SU-DHL-6 (cell line): Measurements from ENCODE around the gene GNE.
"Not testable (repeated sequence)": the region's sequence is repeated elsewhere in the genome, so short reads cannot be mapped to it uniquely, and the experiment has no call there.

Experiments
- H2AFZ ChIP-seq: fragments of 200-600 bp; sonication (generic); 2 replicates; pipeline ENCODE4 v1.6.1; 2014; ENCODE audit warnings: low read depth, mild to moderate bottlenecking, moderate library complexity, mixed read lengths, antibody characterized with exemption, low read length; ENCODE audit not compliant: severe bottlenecking
- H3F3A ChIP-seq: fragments of 200-600 bp; shearing (Covaris generic); 2 replicates; pipeline ENCODE4 v1.6.0; 2016; ENCODE audit warnings: antibody characterized with exemption, mild to moderate bottlenecking; ENCODE audit not compliant: insufficient read depth
- H3K27ac ChIP-seq: fragments of 200-600 bp; sonication (generic); 2 replicates; pipeline ENCODE4 v1.5.1; 2016; ENCODE audit warnings: low read depth, mild to moderate bottlenecking, low read length, moderate library complexity, mixed read lengths
- H3K27me3 ChIP-seq: fragments of 200-600 bp; sonication (generic), shearing (Covaris generic); 2 replicates; pipeline ENCODE4 v1.6.0; 2014; ENCODE audit warnings: mild to moderate bottlenecking, low read length
- H3K36me3 ChIP-seq: fragments of 200-600 bp; sonication (generic); 2 replicates; pipeline ENCODE4 v1.6.1; 2014; ENCODE audit warnings: mild to moderate bottlenecking, low read length, mixed read lengths
- H3K4me2 ChIP-seq: fragments of 300-600, 200-600 bp; shearing (Covaris generic), sonication (generic); 2 replicates; pipeline ENCODE4 v1.6.0; 2014; ENCODE audit warnings: low read length, low read depth, mild to moderate bottlenecking; ENCODE audit not compliant: poor library complexity, severe bottlenecking
- H3K4me3 ChIP-seq: fragments of 200-600 bp; sonication (generic); 2 replicates; pipeline ENCODE4 v1.5.1; 2014; ENCODE audit warnings: antibody characterized with exemption, low read length, mild to moderate bottlenecking, mixed read lengths; ENCODE audit not compliant: insufficient read depth, poor library complexity, severe bottlenecking
- H3K79me2 ChIP-seq: fragments of 200-600 bp; sonication (generic); 2 replicates; pipeline ENCODE4 v1.6.1; 2014; ENCODE audit warnings: mild to moderate bottlenecking, low read length, moderate library complexity; ENCODE audit not compliant: insufficient read depth
- H3K9ac ChIP-seq: fragments of 200-600 bp; sonication (generic); 2 replicates; pipeline ENCODE4 v1.7.0; 2014; ENCODE audit warnings: mild to moderate bottlenecking, low read length
- H3K9me2 ChIP-seq: fragments of 200-600 bp; sonication (generic); replicated peaks from 2 replicates; pipeline ENCODE4 v1.6.1; 2014; ENCODE audit warnings: low read length; ENCODE audit not compliant: insufficient read depth
- H3K9me3 ChIP-seq: fragments of 200-600 bp; sonication (generic); 2 replicates; pipeline ENCODE4 v1.6.1; 2014; ENCODE audit warnings: low read length, mixed read lengths; ENCODE audit not compliant: insufficient read depth
- H4K20me1 ChIP-seq: fragments of 200-600 bp; sonication (generic); 2 replicates; pipeline ENCODE4 v1.6.1; 2014; ENCODE audit warnings: low read depth, mild to moderate bottlenecking, antibody characterized with exemption, low read length, moderate library complexity, mixed read lengths
- CTCF ChIP-seq: fragments of 200-600 bp; sonication (generic); IDR thresholded peaks from one replicate; pipeline ENCODE4 v1.5.1; 2017; ENCODE audit warnings: antibody characterized with exemption, mild to moderate bottlenecking, low read length, moderate library complexity; ENCODE audit not compliant: insufficient read depth, poor library complexity, severe bottlenecking
- EZH2phosphoT487 ChIP-seq: fragments of 200-600 bp; sonication (generic), shearing (Covaris generic); conservative IDR thresholded peaks from 2 replicates; pipeline ENCODE4 v1.6.1; 2018; ENCODE audit warnings: mild to moderate bottlenecking, antibody characterized with exemption, low read length, moderate library complexity, mixed read lengths

The GNE gene

GRCh38 chr9:36187414-36187813, 70.8 kb downstream of the GNE start:
- peaks cover 10% of the 10 kb centered on the region; the same call in 1 of the 2 replicates for H4K20me1 ChIP-seq
- no peaks in the 10 kb centered on the region for H3K27me3 ChIP-seq

DNA sequence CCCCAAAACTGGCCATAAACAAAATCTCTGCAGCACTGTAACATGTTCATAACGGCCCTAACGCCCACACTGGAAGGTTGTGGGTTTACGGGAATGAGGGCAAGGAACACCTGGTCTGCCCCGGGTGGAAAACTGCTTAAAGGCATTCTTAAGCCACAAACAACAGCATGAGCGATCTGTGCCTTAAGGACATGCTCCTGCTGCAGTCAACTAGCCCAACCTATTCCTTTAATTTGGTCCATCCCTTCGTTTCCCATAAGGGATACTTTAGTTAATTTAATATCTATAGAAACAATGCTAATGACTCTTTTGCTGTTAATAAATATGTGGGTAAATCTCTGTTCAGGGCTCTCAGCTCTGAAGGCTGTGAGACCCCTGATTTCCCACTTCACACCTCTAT, 78.0 kb downstream of the GNE start:
- not testable (repeated sequence) for H3K4me2 ChIP-seq, H3K9ac ChIP-seq, H3K4me3 ChIP-seq, H3K79me2 ChIP-seq, H3F3A ChIP-seq, H3K27ac ChIP-seq, H3K9me2 ChIP-seq, H4K20me1 ChIP-seq, H2AFZ ChIP-seq, H3K9me3 ChIP-seq, H3K27me3 ChIP-seq, H3K36me3 ChIP-seq

More at GRCh38 chr9:36187414-36187813, 70.8 kb downstream of the GNE start:
- H3K36me3 ChIP-seq = no peaks in the 10 kb centered on the region
- H3K9me2 ChIP-seq = no peaks in the 10 kb centered on the region
- no peaks in the 10 kb centered on the region for H3K9me3 ChIP-seq
- no peak overlapping the region for H3K27ac ChIP-seq
- H3K9ac ChIP-seq = no peak overlapping the region
- no peak overlapping the region for H2AFZ ChIP-seq
- H3F3A ChIP-seq = no peaks in the 10 kb centered on the region
- H3K79me2 ChIP-seq = peaks cover 17% of the 10 kb centered on the region
- H3K4me3 ChIP-seq = no peak overlapping the region
- H3K4me2 ChIP-seq = no peak overlapping the region
- no peak for TF ChIP-seq EZH2phosphoT487
- no peak for TF ChIP-seq CTCF

DNA sequence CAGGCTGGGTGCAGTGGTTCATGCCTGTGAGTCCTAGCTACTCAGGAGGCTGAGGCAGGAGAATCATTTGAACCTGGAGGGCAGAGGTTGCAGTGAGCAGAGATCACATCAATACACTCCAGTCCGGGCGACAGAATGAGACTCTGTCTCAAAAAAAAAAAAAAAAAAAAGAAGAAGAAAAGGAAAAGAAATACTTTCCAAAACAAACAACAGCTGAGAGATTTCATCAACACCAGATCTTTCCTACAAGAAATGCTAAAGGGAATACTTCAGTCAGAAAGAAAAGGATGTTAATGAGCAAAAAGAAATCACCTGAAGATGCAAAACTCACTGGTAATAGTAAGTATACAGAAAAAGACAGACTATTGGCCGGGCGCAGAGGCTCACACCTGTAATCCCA, 80.7 kb downstream of the GNE start:
- Histone ChIP-seq H3K9me3 (no peaks in the 10 kb centered on the region), H3K27me3 (no peaks in the 10 kb centered on the region), H3K79me2 (no peaks in the 10 kb centered on the region), H3K36me3 (no peaks in the 10 kb centered on the region), H3K9me2 (no peaks in the 10 kb centered on the region), H3K9ac (no peak overlapping the region), H2AFZ (no peak overlapping the region), H3K4me2 (no peak overlapping the region), H3K4me3 (no peak overlapping the region), H4K20me1 (no peaks in the 10 kb centered on the region), H3F3A (no peaks in the 10 kb centered on the region), H3K27ac (no peak overlapping the region)
- TF ChIP-seq EZH2phosphoT487 = no peak
- TF ChIP-seq CTCF = no peak

GRCh38 chr9:36176496-36176895, 81.8 kb downstream of the GNE start:
- H3K4me3 ChIP-seq, H3F3A ChIP-seq, H3K27me3 ChIP-seq, H2AFZ ChIP-seq, H3K27ac ChIP-seq, H3K9ac ChIP-seq, H3K36me3 ChIP-seq, H3K9me3 ChIP-seq, H3K79me2 ChIP-seq, H4K20me1 ChIP-seq, H3K4me2 ChIP-seq, H3K9me2 ChIP-seq: not testable (repeated sequence)

GRCh38 chr9:36175209-36175608, 83.0 kb downstream of the GNE start:
- H3K27ac ChIP-seq, H3K9me2 ChIP-seq, H2AFZ ChIP-seq, H3K27me3 ChIP-seq, H3K4me2 ChIP-seq, H3F3A ChIP-seq, H3K4me3 ChIP-seq, H3K9me3 ChIP-seq, H3K79me2 ChIP-seq, H4K20me1 ChIP-seq, H3K9ac ChIP-seq, H3K36me3 ChIP-seq: not testable (repeated sequence)
